HUDEP-2 (cell line): Measurements from ENCODE around the gene ASGR1.
"Not testable (repeated sequence)": the region's sequence is repeated elsewhere in the genome, so short reads cannot be mapped to it uniquely, and the experiment has no call there.

Experiments used
- DNase-seq, 76 experiments: peaks; one replicate each; lab custom pipeline; 2025; ENCODE audit not compliant: unreplicated experiment in 76 of 76; lab: John Stamatoyannopoulos, UW

ASGR1 gene

DNA sequence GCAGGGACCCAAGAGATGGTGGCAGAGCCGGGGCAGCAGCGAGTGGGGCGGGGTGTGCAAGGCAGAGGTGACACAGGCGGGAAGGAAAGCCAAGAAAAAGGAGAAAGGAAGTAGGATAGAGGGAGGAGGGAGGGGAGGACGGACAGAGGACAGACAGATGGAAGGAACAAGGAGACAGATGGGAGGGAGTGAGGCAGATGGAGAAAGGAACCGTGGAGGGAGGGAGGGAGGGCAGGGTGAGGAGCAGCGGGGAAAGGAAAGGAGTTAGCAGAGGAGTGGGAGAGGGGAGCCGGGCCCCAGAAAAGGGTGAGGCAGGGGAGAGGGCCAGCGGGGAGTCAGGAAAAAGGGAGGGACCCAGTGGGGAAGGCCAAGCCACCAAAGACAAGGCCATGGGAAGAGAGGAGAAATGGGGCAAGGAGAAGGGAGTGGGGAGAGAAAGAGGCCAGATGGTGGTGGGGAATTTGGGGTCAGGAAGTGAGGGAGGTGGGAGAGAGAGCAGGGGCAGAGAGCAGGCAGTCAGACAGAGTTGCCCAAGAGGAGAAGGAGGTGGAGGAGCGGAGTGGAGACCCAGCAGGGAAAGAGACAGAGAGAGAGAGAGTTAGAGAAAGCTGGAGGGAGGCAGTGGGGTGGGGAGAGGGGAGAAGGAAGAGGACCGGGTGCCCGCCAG is 13.2 kb upstream of the ASGR1 start:
- no peak for DNase-seq

DNA sequence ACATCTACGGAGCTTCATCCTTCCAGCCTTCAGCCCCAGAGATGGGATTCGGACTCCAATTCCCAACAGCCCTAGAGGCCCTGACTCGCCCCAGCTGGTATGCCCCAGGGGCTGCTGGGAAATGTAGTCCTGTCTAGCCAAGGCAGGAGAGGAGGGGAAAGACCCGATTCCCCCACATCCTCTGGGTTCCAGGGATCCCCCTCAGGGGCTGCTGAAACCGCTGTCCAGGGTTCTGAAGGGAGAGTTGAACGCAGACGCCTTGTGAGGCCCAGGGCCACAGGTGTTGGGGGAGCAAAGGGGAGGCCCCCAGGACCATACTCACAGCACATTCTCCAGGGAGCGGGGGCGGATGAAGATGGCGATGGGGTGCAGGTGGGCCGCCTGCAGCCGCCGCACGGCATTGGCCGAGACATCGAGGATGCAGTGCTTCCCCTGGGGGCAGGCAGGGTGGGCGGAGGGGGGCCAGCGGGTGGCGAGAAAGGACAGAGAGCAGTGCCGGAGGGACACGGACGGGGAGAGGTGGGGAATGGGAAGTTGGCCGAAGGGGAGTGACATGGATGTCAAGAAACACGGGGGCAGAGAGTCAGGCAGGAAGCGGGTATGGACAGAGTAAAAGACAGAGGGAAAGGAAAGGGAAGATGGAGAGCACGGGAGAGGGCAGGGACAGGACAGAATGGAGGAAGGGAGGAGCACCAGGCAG is 12.6 kb upstream of the ASGR1 start:
- DNase-seq, result peak in 14 of 76 experiments; percentile 3 to 32 (median 10)

- DNase-seq, result no peak
These were observed 11.9 kb upstream of the ASGR1 start for GRCh38 chr17:7191069-7191468.

- no peak for DNase-seq
These were observed 11.2 kb upstream of the ASGR1 start for GRCh38 chr17:7190276-7190917.

DNA sequence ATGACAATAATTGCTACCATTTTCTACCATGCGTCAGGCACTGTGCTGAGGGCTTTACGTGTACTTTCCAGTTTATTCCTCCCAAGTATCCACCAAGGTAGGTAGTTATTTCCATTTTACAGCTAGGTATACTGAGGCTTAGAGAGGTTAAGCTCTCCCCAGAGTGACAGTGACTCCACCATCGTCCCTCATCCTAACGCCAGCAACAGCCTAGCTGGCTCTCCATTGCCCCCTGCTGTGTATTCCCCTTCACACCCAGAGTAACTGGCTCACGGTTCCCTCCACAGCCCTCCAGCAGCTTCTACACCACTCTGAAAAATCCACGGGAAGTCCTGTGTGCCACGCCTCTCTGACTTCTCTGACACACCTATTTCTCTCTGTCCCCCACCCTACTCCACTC is 7.1 kb upstream of the ASGR1 start:
- peak in 9 of 76 experiments; percentile 4 to 34 (median 8) for DNase-seq

DNA sequence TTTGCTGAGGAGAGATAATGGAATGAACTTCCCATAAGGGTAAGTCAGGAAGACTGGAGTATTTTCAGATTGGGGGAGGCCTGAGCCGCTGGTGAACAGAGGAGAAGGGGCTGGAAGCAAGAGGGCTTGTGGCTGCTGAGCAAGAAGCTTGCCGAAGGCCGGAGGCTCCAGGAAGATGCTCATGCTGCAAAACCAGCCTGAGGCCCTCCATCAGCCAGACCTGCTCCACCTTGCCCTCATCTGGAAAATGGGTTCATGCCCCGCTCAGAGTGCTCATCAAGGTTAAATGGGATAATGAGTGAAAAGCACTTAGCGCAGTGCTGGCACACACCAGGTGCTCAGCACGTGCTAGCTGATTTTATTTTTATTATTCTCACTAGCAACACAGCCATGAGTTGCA is 5.5 kb upstream of the ASGR1 start:
- no peak for DNase-seq

DNA sequence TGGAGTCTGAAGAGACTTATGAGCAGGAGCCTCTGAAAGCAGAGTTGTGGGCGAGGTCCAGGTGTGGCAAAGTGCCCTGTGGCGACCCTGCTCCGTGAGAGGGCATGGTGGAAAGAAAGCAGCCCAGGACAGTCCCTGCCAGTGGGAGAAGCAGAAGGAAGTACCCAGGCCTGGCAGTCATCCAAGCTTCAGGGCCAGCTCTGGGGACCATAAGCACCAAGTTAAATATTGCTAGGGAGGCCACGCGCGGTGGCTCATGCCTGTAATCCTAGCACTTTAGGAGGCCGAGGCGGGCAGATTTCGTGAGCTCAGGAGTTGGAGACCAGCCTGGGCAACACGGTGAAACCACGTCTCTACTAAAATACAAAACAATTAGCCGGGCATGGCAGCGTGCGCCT is 4.9 kb upstream of the ASGR1 start:
- DNase-seq, result no peak

GRCh38 chr17:7183433-7184090 is 4.4 kb upstream of the ASGR1 start:
- no peak for DNase-seq

DNA sequence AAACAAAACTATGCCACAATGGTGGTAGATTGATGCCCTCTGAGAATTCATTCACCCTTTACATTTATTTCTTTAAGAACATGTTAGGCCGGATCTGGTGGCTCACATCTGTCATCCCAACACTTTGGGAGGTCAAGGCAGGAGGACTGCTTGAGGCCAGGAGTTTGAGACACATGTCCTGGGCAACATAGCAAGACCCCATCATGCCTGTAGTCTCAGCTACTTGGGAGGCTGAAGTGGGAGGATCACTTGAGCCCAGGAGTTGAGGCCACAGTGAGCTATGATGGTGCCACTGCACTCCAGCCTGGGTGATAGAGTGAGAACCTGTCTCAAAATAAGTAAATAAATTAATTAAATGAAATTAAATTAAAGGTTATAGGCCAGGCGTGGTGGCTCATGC is 2.9 kb upstream of the ASGR1 start:
- not testable (repeated sequence) for DNase-seq

DNA sequence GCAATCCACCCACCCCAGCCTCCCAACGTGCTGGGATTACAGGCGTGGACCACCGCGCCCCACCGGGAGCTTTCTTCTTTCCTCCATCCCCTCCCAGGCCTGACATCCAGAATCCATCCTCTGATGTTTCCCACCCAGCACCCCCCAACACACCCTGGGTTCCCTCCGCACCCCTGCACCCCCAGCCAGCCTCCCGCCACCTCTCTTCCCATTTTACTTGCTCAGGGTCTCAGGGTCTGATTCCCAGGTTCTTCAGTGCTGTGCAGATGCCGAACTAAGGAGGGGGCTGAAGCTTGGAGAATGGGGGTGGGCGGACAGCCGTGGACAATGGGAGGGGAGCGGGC is 225 bp downstream of the ASGR1 start:
- no peak for DNase-seq

DNA sequence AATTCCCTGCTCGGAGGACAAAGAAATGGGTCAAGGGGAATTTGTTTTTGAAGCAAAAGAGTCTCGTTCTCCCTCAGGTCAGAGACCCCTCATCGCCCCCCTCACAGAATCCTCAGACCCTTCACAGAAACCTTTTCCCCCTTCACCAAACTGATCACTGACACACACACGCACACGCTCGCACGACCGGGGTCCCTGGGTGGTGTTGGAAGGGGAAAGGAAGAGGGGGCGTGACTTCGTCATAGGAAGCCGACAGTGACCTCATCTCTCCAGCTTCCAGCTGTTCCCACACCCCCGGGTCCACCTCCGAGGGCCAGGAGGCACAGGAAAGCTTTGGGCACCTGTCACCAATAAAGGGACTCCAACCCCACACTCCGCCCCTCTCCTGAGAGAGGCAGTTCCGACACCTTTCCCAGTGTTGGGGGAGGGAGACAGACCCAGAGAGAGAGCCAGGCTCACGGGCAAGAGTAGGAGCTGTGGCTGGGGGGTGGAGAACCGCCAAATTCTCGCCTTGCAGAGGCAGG is 1.2 kb downstream of the ASGR1 start:
- no peak for DNase-seq

DNA sequence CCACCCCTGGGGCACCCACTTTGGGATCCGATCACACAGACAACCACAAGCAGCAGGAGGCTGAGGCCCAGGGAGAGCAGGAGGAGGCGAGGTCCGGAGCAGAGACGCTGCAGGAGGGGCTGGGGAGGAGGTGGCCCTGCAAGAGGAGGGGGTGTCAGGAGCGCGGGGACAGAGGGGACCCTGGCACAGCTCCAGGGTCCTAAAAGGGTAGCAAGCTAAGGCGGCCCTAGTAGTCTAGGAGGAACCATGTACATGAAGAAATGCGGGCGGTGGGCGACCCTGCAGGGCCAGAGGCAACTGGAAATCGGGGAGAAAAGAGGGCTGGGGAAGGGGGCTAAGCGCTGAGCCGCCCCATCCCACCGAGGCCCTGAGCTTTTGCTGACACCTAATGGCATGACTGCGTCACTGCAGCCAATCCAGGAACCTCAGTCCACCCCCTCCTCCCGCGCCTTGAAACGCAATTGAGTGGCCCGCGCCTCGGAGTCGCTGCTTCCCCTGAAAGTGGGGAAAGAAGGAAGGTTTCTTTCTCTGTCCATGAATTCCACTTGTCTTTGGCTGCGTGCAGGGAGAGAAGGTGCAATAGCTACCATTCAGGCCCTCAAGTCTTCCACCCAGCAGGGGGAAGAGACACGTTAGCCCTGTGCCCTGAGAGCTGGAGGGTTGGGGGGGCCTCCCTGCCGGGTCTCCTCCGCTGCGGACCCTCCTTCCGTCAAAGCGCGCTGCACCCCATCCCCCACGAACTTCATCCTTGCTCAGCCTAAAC is 1.8 kb downstream of the ASGR1 start:
- DNase-seq, result peak in 35 of 76 experiments; percentile 6 to 60 (median 24)

GRCh38 chr17:7176841-7177190 is 2.4 kb downstream of the ASGR1 start:
- DNase-seq, result no peak

- no peak for DNase-seq
These were observed 2.9 kb downstream of the ASGR1 start for GRCh38 chr17:7176107-7176840.

DNA sequence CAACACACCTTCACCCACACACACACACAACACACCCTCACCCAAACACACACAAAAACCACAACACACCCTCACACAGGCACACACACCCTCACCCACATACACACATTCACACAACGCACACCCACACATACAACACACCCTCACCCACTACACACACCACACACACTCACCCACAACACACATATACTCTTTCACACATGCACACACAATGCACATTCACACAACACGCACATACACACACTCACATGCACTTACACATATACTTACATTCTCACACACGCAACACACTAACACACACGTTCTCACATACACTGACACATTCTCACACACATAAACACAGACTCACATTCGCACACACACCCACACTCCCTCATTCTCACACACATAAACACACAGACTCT is 3.8 kb downstream of the ASGR1 start:
- DNase-seq, result no peak

DNA sequence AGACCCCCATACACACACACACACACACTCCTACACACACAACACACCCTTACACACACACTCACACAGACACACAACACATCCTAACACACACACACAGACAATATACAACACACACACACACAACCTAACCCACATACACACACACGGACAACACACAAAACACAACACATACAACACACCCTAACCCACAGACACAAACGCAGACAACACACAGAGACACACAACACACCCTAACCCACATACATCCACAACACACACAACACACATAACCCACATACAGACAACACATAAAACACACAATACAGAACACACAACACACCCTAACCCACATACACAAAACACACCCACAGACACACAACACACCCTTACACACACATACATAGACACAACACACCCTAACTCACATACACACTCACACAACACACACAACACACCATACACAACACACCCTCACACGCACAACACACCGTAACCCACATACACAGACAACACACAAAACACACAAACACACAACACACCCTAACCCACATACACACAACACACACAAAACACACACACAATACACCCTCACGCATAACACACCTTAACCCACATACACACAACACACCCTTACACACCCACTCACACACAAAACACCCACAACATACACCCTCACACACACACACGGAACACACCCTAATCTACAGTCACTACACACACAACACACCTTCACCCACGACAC is 4.4 kb downstream of the ASGR1 start:
- no peak for DNase-seq

DNA sequence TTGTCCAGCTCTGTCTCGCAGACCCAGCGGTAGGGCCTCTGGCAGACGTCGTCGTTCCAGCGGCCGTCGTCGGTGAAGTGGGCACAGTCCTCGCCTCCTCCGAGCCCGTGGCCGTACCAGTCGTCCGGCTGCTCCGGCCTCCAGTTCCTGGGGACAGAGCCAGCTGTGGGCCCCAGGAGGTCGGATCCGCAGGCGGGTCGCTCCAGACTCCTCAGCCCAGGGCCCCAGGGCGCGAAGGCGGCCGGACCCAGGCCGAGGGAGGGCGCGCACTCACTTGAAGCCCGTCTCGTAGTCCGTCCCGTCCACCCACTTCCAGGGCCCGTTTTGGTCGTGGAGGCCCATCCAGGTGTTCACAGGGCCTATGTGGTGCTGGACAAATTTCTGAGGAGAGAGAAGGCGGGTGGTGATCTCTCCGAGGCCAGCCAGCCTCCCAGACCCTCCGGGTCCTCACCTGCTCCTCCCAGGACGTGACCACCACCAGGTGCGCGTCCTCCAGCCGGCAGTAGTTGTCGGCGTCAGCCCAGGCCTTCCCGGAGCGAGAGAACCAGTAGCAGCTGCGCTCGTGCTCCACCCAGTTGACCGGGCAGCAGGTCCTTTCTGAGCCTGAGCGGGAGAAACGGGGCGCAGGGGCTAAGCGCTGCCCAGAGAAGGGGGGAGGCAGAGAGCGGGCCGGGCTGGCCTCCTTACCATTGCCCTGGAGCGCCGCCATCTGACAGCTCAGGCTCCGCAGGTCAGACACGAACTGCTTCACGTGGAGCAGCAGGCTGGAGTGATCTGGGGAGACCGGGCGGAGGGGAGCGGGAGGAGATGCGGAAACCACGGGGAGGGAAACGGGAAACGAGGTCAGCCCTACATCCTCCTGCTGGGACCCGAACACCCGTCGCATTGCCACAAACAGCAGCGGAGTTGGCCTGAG is 5.2 kb downstream of the ASGR1 start:
- peak in 18 of 76 experiments; percentile 8 to 52 (median 24) for DNase-seq

DNA sequence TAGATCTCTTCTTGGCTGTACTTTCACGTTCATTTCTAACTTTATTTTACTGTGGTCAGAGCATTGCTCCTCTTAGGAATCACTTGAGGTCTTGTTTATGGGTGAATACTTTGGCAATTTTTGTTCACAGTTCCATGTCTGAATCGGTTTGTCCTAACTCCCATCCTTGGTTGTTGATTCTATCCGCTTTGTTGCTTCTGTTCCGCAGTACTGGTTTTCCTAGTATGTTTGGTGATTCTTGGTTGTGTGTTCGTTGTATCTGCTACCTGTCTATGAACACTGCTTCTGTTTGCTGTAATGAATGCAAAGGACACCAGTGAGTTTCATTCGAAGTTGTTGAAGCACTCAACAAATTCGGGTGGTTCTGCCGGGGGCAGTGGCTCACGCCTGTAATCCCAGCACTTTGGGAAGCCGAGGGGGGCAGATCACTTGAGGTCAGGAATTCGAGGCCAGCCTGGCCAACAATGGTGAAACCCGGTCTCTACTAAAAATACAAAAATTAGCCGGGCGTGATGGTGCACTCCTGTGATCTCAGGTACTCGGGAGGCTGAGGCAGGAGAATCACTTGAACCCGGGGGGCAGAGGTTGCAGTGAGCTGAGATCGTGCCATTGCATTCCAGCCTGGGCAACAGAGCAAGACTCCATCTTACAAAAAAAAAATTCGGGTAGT is 6.5 kb downstream of the ASGR1 start:
- DNase-seq, result not testable (repeated sequence)
